Testis (tissue), 2 donors: ENCODE data around the gene CACYBP.

Experiments
- POLR2A ChIP-seq: fragments of 450-650 bp; IDR thresholded peaks from one replicate; pipeline ENCODE4 v1.6.1; 2017; ENCODE audit warnings: antibody characterized with exemption, mild to moderate bottlenecking, moderate library complexity
- TF ChIP-seq, protein P1 (sequence below), 3 experiments: fragments of 450-650 bp in 2 of 3; fragments of 200-600 bp in 1 of 3; sonication (generic) in 1 of 3; IDR thresholded peaks; one replicate each; pipeline ENCODE4 v1.5.1; 2016 to 2019; ENCODE audit warnings: antibody characterized with exemption in 3 of 3, mild to moderate bottlenecking in 2 of 3, moderate library complexity in 1 of 3

DNA sequence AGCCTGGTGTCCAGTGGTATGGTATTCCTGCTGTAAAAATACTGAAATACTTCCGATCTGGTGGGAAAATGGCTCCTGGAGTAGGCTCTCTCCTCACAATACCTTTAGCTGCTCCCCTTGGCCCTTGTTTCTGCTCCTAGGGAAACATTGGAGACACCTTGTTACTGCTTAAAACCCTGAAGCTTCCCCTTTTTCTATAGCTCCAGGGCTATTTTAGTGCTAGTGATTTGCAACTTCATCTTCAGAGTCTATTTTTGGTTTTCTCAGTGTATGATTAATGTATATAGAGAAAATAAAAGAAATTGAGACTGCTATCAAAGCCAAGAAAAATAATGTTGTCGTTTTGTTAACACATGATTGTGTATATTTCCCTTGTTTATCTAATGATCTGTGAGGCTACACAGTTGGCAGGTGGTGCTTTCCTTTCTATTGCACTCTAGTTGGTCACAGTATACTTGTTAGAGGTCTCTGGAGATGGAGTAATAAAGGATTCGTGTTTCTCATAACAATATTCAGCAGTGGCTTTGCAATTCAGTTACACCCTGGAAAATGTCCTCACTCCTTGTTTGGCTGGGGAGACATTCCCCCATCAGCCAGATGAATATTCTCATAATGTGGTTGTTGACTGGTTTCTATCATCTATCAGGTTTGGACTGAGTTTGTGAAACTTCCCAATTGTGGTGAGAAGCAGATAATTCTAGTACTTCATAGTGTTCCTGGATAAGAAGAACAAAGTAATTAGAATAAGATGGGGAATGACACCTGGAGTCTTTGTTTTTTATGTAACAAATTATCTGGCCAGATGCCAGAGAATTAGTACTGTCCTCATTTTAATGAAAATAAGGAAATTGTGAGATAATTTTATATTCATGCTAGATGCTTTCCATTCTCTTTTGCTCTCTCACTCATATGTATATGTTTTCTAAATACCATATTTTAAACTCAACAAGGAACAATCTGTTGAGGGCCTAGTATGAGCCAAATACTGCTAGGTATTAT is 44.8 kb upstream of the CACYBP start:
- TF ChIP-seq, protein P1, sequence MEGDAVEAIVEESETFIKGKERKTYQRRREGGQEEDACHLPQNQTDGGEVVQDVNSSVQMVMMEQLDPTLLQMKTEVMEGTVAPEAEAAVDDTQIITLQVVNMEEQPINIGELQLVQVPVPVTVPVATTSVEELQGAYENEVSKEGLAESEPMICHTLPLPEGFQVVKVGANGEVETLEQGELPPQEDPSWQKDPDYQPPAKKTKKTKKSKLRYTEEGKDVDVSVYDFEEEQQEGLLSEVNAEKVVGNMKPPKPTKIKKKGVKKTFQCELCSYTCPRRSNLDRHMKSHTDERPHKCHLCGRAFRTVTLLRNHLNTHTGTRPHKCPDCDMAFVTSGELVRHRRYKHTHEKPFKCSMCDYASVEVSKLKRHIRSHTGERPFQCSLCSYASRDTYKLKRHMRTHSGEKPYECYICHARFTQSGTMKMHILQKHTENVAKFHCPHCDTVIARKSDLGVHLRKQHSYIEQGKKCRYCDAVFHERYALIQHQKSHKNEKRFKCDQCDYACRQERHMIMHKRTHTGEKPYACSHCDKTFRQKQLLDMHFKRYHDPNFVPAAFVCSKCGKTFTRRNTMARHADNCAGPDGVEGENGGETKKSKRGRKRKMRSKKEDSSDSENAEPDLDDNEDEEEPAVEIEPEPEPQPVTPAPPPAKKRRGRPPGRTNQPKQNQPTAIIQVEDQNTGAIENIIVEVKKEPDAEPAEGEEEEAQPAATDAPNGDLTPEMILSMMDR (IDR thresholded peaks at IDR 0.05): no peak
- no peak for TF ChIP-seq POLR2A
